ENCODE data around the gene CTNND2.

Gene CTNND2

GRCh38 chr5:11427569-11427968 is 476.7 kb downstream of the CTNND2 start:
- Histone ChIP-seq H3K79me2 (ENCODE audit: control insufficient read depth, low read length) (no peaks in the 10 kb centered on the region), H3K9me3 (ENCODE audit: control insufficient read depth, insufficient read depth, low read length) (no peaks in the 10 kb centered on the region), H3K4me2 (ENCODE audit: low read length) (no peak overlapping the region), H3K4me1 (ENCODE audit: control insufficient read depth, low read length) (no peaks in the 10 kb centered on the region), H3K27ac (ENCODE audit: low read depth, low read length) (no peak overlapping the region), H3K27me3 (ENCODE audit: control insufficient read depth, low read length) (no peaks in the 10 kb centered on the region), H4K20me1 (ENCODE audit: control insufficient read depth, insufficient read depth, low read depth, low read length) (no peaks in the 10 kb centered on the region), H3F3A (ENCODE audit: control insufficient read depth, insufficient read depth) (no peaks in the 10 kb centered on the region), H3K9me2 (replicated peaks; ENCODE audit: control insufficient read depth, low read length) (no peaks in the 10 kb centered on the region), H3K36me3 (ENCODE audit: control insufficient read depth, low read length) (no peaks in the 10 kb centered on the region), H3K4me3 (ENCODE audit: low read length) (no peak overlapping the region)
- no peak for TF ChIP-seq EZH2phosphoT487 (IDR thresholded peaks at IDR 0.05; ENCODE audit: borderline replicate concordance, low read length)
- TF ChIP-seq, protein P1, sequence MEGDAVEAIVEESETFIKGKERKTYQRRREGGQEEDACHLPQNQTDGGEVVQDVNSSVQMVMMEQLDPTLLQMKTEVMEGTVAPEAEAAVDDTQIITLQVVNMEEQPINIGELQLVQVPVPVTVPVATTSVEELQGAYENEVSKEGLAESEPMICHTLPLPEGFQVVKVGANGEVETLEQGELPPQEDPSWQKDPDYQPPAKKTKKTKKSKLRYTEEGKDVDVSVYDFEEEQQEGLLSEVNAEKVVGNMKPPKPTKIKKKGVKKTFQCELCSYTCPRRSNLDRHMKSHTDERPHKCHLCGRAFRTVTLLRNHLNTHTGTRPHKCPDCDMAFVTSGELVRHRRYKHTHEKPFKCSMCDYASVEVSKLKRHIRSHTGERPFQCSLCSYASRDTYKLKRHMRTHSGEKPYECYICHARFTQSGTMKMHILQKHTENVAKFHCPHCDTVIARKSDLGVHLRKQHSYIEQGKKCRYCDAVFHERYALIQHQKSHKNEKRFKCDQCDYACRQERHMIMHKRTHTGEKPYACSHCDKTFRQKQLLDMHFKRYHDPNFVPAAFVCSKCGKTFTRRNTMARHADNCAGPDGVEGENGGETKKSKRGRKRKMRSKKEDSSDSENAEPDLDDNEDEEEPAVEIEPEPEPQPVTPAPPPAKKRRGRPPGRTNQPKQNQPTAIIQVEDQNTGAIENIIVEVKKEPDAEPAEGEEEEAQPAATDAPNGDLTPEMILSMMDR (IDR thresholded peaks at IDR 0.05; ENCODE audit: low read depth, low read length, poor library complexity, severe bottlenecking) = no peak

- H3K4me1 ChIP-seq (ENCODE audit: control insufficient read depth, low read length) = no peaks in the 10 kb centered on the region
- no peak overlapping the region for H3K4me2 ChIP-seq (ENCODE audit: low read length)
- no peaks in the 10 kb centered on the region for H3K27me3 ChIP-seq (ENCODE audit: control insufficient read depth, low read length)
- no peak overlapping the region for H3K4me3 ChIP-seq (ENCODE audit: low read length)
- no peaks in the 10 kb centered on the region for H3K9me2 ChIP-seq (replicated peaks; ENCODE audit: control insufficient read depth, low read length)
- H3K36me3 ChIP-seq (ENCODE audit: control insufficient read depth, low read length) = no peaks in the 10 kb centered on the region
- no peaks in the 10 kb centered on the region for H3F3A ChIP-seq (ENCODE audit: control insufficient read depth, insufficient read depth)
- no peaks in the 10 kb centered on the region for H4K20me1 ChIP-seq (ENCODE audit: control insufficient read depth, insufficient read depth, low read depth, low read length)
- TF ChIP-seq, protein P1 (IDR thresholded peaks at IDR 0.05; ENCODE audit: low read depth, low read length, poor library complexity, severe bottlenecking) = no peak
- no peak for TF ChIP-seq EZH2phosphoT487 (IDR thresholded peaks at IDR 0.05; ENCODE audit: borderline replicate concordance, low read length)
- no peak overlapping the region for H3K27ac ChIP-seq (ENCODE audit: low read depth, low read length)
- H3K9me3 ChIP-seq (ENCODE audit: control insufficient read depth, insufficient read depth, low read length) = no peaks in the 10 kb centered on the region
- no peaks in the 10 kb centered on the region for H3K79me2 ChIP-seq (ENCODE audit: control insufficient read depth, low read length)
Observed at GRCh38 chr5:11426442-11426841, 477.8 kb downstream of the CTNND2 start.

DNA sequence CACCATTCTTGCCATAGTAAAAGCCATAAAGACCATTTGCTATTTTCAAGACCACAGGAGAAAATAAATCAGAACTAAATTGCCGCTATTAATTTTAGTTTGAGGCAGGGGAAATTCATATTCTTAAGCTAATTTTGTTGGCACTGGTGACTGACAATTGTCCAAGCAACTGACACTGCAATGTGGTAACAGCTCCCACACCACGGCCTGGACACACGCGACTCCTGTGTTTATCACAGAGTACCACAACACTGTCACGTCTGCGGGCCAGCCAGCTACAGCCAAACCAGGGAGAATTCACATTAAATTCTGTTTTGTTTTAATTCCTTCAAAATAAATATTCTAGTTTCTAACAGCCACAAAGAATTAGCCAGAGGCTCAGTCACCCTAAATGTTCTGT is 481.9 kb downstream of the CTNND2 start:
- no peaks in the 10 kb centered on the region for H3K4me1 ChIP-seq (ENCODE audit: control insufficient read depth, low read length)
- H3K27ac ChIP-seq (ENCODE audit: low read depth, low read length) = no peak overlapping the region
- no peaks in the 10 kb centered on the region for H4K20me1 ChIP-seq (ENCODE audit: control insufficient read depth, insufficient read depth, low read depth, low read length)
- no peaks in the 10 kb centered on the region for H3K27me3 ChIP-seq (ENCODE audit: control insufficient read depth, low read length)
- no peaks in the 10 kb centered on the region for H3K36me3 ChIP-seq (ENCODE audit: control insufficient read depth, low read length)
- H3K79me2 ChIP-seq (ENCODE audit: control insufficient read depth, low read length) = no peaks in the 10 kb centered on the region
- TF ChIP-seq, protein P1 (IDR thresholded peaks at IDR 0.05; ENCODE audit: low read depth, low read length, poor library complexity, severe bottlenecking) = no peak
- no peak for TF ChIP-seq EZH2phosphoT487 (IDR thresholded peaks at IDR 0.05; ENCODE audit: borderline replicate concordance, low read length)
- peaks cover 2% of the 10 kb centered on the region; the same call in 1 of the 2 replicates for H3K9me3 ChIP-seq (ENCODE audit: control insufficient read depth, insufficient read depth, low read length)
- H3K4me2 ChIP-seq (ENCODE audit: low read length) = no peak overlapping the region
- H3F3A ChIP-seq (ENCODE audit: control insufficient read depth, insufficient read depth) = no peaks in the 10 kb centered on the region
- no peak overlapping the region for H3K4me3 ChIP-seq (ENCODE audit: low read length)
- no peaks in the 10 kb centered on the region for H3K9me2 ChIP-seq (replicated peaks; ENCODE audit: control insufficient read depth, low read length)

Measured in DOHH2 (cell line).